H7 (cell line): Measurements from ENCODE around the gene SPTBN1. TPM values are rescaled to one million over a fixed set of nuclear protein-coding genes. Genes with fewer than 3 reads are reported as not detected.

Experiments
- DNase-seq: peaks from one replicate; pipeline ENCODE4 v3.0.0; 2012
- H3K27me3 ChIP-seq: 2 replicates; pipeline ENCODE4 v1.6.0; 2011; ENCODE audit warnings: mild to moderate bottlenecking, low read length; ENCODE audit not compliant: control insufficient read depth, insufficient read depth
- H3K36me3 ChIP-seq: replicated peaks from 2 replicates; pipeline ENCODE4 v1.5.1; 2011; ENCODE audit warnings: low read length; ENCODE audit not compliant: control insufficient read depth, insufficient read depth
- H3K4me3 ChIP-seq: 2 replicates; pipeline ENCODE4 v1.5.1; 2011; ENCODE audit warnings: low read depth, mild to moderate bottlenecking, control low read depth, low read length, moderate library complexity; ENCODE audit not compliant: insufficient read depth
- total RNA-seq: library from RNA; depleted of rRNA; stranded (reverse); fragments of >200 nt; shearing (Covaris generic); gene quantifications from 2 replicates; pipeline ENCODE4 v1.2.3, GENCODE V29; 2014

The SPTBN1 gene
- total RNA-seq, 1 experiment from 2014 or later: 100 TPM

DNA sequence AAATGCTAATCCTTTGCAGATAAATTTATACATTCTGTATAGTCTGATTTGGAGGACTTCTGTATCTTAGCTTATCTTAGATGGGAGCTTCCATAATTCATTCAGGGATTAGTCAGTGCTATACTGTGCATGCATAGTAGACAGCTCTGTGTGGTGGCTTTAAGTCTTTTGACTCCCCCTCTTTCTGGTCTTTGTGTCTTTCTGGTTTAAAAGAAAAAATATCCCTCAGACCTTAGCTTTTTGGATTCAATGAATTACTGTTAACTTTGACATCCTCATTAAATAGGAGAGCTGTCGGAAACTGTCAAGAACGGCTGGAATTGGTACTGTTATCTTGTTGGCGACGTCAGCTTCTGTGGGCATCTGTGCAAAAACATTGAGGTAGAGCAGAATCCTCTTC lies 130.4 kb downstream of the SPTBN1 start:
- no peak for DNase-seq
- H3K27me3 ChIP-seq: no peaks in the 10 kb centered on the region
- H3K4me3 ChIP-seq: no peak overlapping the region
- no peaks in the 10 kb centered on the region; the same call in 1 of the 2 replicates for H3K36me3 ChIP-seq

DNA sequence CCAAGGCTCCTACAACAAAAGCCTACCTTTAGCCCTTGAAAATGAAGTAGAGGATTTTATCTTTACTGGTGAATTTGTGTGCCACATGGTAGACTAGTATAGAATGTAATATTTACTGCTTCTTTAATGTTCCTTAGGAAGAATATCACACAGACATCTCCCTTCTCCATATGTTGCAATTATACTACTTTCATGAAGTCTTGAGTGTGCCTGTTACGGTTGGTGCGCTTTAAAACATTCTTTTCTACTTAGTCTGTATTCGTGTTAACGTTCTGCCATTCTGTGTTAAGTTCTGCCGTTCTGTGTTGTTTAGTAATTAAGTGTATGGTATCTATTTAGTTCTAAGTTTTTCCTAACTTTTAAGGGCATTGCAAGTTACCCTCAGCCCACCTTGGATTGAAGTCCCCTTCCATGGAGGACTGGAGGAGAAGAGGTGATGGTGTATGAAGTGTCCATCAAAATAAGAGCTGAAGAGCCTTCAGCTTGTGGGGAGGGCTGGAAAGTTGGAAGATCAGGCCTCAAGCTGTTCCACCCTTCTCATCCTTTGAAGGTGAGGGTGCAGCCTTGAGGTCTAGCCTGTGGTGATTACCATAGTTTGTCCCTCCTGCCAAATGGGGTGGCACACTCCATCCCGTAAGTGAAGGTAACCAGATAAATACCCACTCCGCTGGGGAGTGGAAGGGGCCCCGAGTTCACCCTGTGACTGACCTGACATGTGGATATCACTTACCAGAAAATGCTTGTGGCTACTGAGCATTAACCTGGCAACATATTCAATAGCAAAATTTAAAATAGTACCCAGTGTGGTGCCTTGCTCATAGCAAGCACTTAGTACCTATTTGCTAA lies 131.3 kb downstream of the SPTBN1 start:
- Histone ChIP-seq H3K27me3 (no peaks in the 10 kb centered on the region), H3K4me3 (no peak overlapping the region), H3K36me3 (no peaks in the 10 kb centered on the region; the same call in 1 of the 2 replicates)
- DNase-seq: no peak

DNA sequence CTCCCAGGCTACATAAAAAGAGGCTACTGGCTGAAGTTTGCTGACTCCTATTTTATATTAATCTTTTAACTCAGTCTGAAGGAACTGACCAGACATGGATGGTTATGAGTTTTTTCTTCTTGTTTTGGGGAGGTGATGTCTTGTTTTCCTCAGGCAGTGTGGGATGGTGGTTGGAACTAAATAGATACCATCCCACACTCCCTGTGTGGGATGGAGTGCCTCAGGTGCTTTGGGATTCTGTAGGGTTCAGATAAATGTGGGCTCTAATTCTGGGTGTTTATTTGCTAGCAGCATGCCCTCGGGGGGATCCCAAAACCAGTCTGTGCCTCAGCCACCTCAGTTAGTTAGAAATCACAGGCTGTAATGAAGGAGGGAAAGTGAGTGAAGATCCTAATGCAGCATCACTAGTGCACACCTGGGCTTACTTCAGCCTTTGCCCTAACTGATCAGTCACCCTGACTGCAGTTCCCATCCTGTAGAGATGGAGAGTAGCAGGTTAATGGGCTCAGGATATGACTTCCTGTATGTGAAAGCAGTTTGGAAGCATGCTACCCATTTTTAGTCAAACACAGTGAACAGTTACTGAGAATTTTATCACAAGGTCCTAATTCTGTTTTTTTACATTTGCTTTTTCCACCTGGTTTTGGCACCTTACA lies 132.2 kb downstream of the SPTBN1 start:
- H3K36me3 ChIP-seq: no peaks in the 10 kb centered on the region; the same call in 1 of the 2 replicates
- no peak for DNase-seq

DNA sequence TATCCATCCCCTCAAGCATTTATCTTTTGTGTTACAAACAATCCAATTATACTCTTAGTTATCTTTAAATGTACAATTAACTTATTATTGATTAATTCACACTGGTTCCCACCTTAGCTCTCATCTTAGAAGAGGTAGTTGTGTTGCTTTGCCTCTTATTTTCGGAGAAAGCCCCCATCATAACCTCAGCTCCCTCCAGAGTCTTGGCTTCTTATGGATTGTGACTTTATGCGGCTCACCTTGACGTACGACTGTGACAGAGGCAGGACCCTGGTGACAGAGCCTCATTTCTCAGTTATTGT lies 132.9 kb downstream of the SPTBN1 start:
- Histone ChIP-seq H3K4me3 (no peak overlapping the region), H3K36me3 (no peaks in the 10 kb centered on the region; the same call in 1 of the 2 replicates), H3K27me3 (no peaks in the 10 kb centered on the region)
- DNase-seq: no peak

More for the DNA sequence above, 132.2 kb downstream of the SPTBN1 start:
- H3K27me3 ChIP-seq: no peaks in the 10 kb centered on the region
- no peak overlapping the region for H3K4me3 ChIP-seq

DNA sequence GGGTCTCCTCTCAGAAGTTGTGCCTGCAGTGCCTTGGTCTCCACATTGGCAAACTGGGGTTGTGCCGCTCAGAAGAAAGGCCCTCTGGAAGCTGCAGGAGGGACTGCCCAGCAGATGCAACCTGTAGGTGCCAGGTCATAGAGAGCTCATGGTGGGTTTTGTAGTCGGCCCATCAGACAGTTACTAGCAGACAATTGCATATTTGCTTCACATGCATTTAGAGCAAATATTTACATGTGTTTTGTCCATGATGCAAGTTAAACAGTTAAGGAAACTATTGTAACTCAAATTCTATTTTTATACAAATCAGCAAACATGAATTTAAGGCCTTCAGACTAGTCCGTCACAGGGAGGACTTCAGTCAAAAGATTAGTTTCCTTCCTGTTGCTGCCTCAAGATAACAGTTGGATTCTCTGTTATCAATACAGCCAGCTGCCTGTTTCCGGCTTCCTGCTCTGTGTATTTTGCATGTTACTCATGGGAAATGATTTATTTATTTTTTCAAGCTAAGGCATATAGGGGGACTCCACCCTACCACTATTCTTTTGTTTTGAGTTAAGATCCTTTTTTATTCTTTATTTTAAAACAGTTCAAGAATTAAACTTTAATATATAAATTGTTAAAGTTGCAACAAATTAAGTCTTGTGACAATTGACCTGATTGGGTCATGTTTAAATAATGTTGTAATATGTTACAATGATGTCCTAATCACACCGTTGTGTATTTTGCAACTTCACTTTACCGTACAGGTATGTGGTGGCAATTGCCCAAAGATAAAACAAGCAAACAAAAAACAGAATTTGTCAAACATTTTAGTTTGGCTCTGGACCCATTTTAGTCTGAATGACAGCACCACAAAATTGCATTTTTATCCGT lies 133.5 kb downstream of the SPTBN1 start:
- Histone ChIP-seq H3K27me3 (no peaks in the 10 kb centered on the region), H3K4me3 (no peak overlapping the region), H3K36me3 (no peaks in the 10 kb centered on the region; the same call in 1 of the 2 replicates)
- DNase-seq: no peak

DNA sequence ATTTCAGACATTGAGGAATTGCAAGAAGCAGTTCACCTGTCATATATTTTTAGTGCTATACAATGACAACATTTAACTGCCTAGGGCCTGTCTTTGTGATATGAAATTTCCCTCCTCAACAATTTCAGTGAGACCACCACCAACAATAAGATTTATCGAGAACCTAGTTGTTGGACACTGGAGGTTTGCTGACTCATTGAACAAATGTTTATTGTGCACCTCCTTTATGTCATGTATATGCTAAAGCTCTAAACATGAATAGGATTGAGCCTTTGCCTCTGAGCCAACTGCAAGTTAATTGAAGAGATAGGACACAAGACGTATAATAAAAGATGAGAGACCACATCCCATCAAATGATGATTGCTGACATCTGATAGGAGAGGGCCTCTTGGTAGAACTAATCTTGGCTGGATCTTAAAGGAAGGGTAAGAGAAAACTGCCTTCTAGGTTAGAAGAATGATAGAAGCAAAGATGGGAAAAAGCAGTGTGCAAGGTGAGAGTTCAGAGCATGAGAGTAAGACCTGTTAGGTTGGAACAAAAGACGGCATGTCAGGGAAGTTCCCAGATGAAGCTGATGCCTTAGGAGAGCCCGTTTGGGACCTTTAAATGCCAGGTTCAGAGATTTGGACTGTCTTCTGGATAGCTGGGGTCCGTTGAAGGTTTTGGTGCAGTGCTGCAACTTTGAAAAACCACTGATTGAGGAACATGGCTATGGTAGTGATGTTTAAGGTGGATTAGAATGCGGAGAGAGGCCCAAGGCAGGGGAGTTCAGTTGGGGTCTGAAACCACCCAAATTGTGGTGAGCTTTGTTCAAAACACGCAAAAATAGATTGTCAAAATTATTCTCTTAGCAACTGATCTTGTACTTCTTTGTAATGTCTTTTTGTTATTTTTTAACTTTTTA lies 134.3 kb downstream of the SPTBN1 start:
- Histone ChIP-seq H3K36me3 (no peaks in the 10 kb centered on the region; the same call in 1 of the 2 replicates), H3K4me3 (no peak overlapping the region), H3K27me3 (no peaks in the 10 kb centered on the region)
- no peak for DNase-seq

DNA sequence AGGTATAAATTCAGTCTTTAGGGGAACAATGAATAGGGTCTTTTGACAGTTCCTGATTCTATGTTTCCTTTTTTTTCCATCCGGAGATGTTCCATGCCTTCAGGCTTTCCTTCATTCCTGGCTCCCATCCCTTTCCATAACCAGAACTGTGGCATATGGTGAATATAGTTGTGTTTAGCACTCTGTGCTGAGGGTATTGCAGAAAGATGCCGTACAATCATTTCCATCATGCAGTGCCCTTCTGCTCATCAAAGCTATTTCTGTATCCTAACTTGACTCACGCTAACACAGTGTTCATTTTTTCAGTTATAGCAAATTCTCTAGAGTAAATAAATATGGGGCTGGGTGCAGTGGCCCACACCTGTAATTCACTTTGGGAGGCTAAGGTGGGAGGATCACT lies 135.4 kb downstream of the SPTBN1 start:
- H3K36me3 ChIP-seq: no peaks in the 10 kb centered on the region; the same call in 1 of the 2 replicates
- DNase-seq: no peak
- H3K4me3 ChIP-seq: no peak overlapping the region
- H3K27me3 ChIP-seq: no peaks in the 10 kb centered on the region

DNA sequence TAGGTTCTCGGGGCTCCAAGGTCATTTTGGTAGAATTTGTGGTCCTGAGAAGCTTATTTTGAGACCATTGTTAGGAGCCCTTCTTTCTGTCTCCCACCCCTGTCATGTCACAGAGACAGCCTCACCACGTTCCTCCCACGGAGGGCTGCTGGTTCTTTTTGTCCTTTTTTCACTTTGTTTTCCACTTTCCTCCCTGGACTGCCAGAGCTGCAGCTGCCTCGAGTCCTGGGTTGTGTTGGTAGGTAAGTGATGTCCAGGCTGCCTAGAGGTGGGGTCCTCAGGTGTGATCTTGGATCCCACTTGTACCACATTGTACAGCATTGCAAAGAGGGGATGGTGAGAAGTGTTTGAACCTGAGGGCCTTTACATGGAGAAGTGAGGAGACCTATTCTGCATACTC lies 137.1 kb downstream of the SPTBN1 start:
- Histone ChIP-seq H3K4me3 (no peak overlapping the region), H3K36me3 (no peaks in the 10 kb centered on the region), H3K27me3 (no peaks in the 10 kb centered on the region)
- DNase-seq: no peak

DNA sequence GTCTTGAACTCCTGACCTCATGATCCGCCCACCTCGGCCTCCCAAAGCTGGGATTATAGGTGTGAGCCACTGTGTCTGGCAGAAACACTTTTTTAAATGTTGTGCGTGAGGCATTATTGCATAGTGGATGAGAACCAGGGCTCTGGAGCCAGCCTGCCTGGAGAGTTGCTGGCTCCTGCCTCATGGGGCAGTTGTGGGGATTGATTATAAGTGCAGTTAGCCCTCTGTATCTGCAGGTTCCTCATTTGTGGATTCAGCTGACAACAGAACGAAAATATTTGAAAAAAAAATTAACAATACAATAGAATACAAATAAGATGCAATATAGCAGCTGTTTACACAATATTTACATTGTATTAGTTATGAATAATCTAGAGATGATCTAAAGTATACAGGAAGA lies 137.9 kb downstream of the SPTBN1 start:
- no peak for DNase-seq
- no peaks in the 10 kb centered on the region for H3K27me3 ChIP-seq
- H3K4me3 ChIP-seq: no peak overlapping the region

DNA sequence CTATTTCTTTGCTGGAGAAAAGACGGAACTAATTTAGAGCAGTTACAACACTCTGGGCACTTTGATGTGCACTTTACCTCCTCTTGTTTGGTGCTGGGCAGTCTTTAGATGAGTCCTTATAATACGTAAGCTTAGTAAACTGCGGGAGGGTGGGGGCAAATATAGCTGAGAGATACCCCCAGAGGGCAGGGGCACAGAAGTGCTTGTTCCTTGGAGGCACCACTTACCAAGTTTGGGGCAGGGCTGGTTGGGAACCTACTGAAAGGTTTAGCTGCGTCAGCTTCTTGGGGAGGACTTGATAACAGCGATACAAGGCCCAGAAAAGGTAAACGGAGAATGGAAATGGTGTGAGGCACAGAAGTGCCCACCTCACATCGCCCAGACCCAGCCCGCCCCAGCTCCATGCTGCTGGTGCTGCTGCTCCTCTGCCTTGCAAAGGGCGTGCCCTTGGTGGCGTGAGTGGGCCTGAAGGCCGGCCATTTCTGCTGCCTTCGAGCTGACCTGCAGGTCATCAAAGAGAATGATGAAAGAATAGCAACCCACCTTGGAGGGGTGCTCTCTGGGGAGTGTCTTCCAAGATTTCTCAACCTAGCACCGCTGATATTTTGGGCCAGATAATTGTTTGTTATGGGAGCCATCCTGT lies 139.2 kb downstream of the SPTBN1 start:
- no peak for DNase-seq
- H3K4me3 ChIP-seq: no peak overlapping the region
- no peaks in the 10 kb centered on the region for H3K27me3 ChIP-seq
- H3K36me3 ChIP-seq: peaks cover 1% of the 10 kb centered on the region

More for the DNA sequence above, 137.9 kb downstream of the SPTBN1 start:
- H3K36me3 ChIP-seq: no peaks in the 10 kb centered on the region; the same call in 1 of the 2 replicates

DNA sequence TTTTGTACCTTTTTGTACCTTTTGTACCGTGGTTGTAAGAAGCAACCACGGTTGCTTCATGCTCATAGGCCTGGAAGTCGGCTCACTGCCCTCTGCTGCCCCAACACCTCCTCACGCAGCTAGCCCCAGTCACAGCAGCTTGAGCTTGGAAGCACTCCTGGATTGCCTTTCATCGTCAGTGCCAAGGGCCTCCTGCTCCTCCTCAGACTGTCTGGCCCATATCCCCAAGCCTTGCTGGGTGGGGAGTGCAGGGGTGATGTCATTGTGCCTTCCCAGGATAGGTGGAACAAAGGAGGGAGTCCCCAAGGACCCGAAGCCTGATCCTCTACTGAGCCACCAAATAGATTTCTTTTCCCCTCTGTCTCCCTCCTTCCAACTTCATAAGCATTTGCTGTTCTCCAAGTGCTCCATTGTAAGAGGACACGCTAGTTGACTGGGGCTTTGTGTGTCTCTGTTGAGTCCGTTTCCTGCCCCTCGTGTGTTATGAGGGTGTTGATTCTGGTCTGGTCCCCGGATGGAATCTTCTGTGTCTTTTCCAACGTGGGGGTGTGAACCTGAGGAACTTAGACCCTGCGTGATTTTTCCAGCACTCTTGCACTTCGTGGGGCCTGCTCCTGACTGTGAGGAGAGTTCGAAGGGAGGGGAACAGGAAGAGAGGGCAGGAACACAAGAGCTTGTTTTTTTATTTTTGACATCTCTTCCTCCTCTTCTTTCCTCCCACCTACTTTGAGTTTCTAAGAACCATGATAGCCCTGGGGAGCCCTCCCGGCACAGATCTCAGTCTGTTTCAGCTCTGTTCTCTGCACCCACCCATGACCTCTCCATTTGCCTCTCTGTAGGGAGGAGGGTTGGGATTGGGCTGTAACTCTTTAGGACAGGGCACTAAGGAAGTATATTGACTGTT lies 140.1 kb downstream of the SPTBN1 start:
- no peak for DNase-seq
- no peaks in the 10 kb centered on the region for H3K27me3 ChIP-seq

DNA sequence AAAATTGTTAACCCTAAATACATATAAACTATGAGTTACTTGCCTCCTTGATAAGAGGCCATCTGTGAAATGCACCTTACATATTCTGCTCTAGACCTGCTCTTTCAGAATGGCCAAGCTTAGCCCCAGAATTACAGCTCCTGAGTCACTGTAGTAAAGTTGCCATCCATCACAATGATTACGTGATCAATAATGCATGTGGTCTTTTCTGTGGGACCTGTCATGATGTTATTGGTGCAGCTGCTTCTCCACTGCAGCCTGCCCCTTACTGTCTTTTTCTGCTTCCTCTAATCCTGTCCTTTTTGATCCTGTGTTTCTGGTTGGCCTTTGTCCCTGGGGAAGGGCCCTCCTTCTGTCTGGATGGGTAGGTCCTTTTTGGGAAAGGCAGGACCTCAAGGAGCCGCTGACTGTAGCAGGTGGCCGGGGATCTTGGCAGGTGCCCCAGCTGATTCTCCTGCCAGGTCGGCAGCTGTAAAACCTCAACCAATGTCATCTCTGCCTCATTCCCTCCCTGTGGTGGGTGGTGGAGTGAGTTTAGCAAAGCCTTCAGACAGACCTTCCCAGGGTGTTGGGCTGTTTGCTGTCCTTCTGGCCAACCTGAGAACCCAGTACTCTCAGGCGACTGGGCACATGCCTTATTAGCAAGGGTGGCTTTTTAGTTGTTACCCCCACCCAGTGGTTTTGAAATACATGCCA lies 141.2 kb downstream of the SPTBN1 start:
- DNase-seq: no peak
- H3K36me3 ChIP-seq: peaks cover 1% of the 10 kb centered on the region
- H3K4me3 ChIP-seq: no peak overlapping the region
- H3K27me3 ChIP-seq: no peaks in the 10 kb centered on the region

More for the DNA sequence above, 140.1 kb downstream of the SPTBN1 start:
- Histone ChIP-seq H3K36me3 (peaks cover 1% of the 10 kb centered on the region), H3K4me3 (no peak overlapping the region)
